NT2/D1 (cell line): ENCODE data around the gene DGAT2.

Source experiments
- SUZ12 ChIP-seq: IDR thresholded peaks from 2 replicates; pipeline ENCODE4 v1.6.1; 2011; ENCODE audit not compliant: insufficient read length, insufficient read depth; ENCODE audit errors: extremely low read depth
- YY1 ChIP-seq: IDR thresholded peaks from 2 replicates; pipeline ENCODE4 v1.6.1; 2011; ENCODE audit not compliant: insufficient read length, insufficient read depth
- ZNF274 ChIP-seq: IDR thresholded peaks from 2 replicates; pipeline ENCODE4 v1.6.1; 2011; ENCODE audit warnings: mild to moderate bottlenecking, low read depth, low read length

DNA sequence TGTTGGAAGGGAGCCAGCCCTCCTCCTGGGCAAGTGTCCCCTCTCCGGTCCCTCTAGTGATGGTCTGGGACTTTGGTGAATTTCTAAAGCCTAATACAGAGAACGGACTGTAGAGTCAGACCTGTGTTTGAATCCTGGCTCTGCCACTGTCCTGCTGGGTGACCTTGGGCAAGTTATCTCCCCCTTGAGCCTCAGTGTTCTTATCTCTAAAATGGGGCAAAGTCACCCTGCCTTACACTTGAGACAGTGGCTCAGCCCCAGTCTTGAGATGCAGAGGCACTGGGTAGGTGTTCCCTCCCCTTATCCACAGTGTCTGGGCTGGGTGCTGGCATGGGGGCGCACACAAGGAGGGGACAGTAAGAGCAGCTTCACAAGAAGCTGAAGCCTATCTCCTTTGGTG lies 20.9 kb downstream of the DGAT2 start:
- TF ChIP-seq ZNF274, result no peak
- no peak for TF ChIP-seq YY1
- TF ChIP-seq SUZ12, result no peak
